ENCODE data around the gene NDUFA9.

- TF ChIP-seq CTCF (conservative IDR thresholded peaks at IDR 0.05; ENCODE audit: low read length): no peak
- TF ChIP-seq EZH2phosphoT487 (IDR thresholded peaks at IDR 0.05; ENCODE audit: borderline replicate concordance, low read depth, low read length): no peak
Observed at GRCh38 chr12:4690760-4691159, 41.8 kb downstream of the NDUFA9 start.
